GM12874 (cell line): Measurements from ENCODE around the gene KRTCAP2.

Experiments
- TF ChIP-seq, protein P1 (sequence below): IDR thresholded peaks from 2 replicates; pipeline ENCODE4 v1.5.1; 2011; ENCODE audit warnings: low read depth, mild to moderate bottlenecking, control low read depth, low read length, moderate library complexity; ENCODE audit not compliant: insufficient read depth

The KRTCAP2 gene

DNA sequence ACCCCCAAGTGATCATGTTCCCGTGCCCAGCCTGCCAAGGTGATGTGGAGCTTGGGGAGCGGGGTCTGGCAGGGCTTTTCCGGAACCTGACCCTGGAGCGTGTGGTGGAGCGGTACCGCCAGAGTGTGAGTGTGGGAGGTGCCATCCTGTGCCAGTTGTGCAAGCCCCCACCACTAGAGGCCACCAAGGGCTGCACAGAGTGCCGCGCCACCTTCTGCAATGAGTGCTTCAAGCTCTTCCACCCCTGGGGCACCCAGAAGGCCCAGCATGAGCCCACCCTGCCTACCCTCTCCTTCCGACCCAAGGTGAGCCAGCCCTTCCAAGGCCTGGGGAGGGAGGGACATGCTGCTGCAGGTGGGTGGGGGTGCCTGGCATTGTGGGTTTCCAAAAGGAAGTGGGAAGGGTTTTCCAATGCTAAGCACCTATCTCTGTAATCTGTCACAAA lies 2.8 kb upstream of the KRTCAP2 start:
- TF ChIP-seq, protein P1, sequence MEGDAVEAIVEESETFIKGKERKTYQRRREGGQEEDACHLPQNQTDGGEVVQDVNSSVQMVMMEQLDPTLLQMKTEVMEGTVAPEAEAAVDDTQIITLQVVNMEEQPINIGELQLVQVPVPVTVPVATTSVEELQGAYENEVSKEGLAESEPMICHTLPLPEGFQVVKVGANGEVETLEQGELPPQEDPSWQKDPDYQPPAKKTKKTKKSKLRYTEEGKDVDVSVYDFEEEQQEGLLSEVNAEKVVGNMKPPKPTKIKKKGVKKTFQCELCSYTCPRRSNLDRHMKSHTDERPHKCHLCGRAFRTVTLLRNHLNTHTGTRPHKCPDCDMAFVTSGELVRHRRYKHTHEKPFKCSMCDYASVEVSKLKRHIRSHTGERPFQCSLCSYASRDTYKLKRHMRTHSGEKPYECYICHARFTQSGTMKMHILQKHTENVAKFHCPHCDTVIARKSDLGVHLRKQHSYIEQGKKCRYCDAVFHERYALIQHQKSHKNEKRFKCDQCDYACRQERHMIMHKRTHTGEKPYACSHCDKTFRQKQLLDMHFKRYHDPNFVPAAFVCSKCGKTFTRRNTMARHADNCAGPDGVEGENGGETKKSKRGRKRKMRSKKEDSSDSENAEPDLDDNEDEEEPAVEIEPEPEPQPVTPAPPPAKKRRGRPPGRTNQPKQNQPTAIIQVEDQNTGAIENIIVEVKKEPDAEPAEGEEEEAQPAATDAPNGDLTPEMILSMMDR: peak; percentile 37

- TF ChIP-seq, protein P1: no peak
Observed at GRCh38 chr1:155175281-155175926, 2.3 kb upstream of the KRTCAP2 start.

DNA sequence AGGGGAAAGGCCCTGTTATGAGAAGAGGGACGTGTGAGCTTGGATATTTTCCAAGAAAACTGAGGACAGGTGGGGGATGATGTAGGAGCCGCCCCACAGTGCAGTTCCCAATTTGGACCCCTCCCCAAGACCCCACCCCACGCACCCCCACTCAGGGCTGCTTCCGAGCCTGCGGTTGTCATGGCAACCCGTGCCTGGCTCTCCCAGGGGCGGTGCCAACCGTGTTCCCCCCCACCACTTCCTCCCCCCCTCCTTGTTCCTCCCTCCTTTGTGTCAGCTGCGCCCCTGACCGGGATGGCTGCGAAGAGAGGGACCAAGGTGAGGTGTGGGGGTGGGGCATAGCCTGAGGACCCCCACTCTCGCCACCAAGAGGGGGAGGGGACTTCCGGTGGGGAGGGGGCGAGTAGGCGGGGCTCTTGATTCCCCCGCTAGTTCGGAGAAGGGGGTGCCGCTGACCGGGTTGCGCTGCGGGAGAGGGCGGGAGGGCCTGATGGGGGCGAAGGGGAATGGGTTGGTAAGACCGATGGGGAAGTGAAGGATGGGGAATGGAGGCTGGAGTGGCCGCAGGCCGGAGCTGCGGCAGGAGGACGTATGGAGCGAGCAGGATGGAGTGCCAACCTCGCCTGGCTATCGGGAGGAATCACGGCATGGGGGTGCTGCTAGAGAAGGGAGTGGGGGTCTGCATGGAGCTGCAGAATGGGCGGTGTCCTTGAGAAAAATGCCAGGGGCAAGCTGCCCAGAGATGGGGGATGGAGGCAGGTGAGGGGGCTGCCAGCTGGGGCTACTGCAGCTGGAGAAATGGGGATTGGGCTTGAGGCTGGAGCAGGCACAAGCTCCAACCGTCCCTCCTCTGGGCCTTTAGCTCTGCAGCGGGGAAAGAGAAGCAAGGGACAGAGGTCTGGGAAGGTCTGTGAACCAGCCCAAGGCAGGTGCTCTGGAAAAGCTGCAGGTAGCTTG lies 1.5 kb upstream of the KRTCAP2 start:
- TF ChIP-seq, protein P1: no peak

DNA sequence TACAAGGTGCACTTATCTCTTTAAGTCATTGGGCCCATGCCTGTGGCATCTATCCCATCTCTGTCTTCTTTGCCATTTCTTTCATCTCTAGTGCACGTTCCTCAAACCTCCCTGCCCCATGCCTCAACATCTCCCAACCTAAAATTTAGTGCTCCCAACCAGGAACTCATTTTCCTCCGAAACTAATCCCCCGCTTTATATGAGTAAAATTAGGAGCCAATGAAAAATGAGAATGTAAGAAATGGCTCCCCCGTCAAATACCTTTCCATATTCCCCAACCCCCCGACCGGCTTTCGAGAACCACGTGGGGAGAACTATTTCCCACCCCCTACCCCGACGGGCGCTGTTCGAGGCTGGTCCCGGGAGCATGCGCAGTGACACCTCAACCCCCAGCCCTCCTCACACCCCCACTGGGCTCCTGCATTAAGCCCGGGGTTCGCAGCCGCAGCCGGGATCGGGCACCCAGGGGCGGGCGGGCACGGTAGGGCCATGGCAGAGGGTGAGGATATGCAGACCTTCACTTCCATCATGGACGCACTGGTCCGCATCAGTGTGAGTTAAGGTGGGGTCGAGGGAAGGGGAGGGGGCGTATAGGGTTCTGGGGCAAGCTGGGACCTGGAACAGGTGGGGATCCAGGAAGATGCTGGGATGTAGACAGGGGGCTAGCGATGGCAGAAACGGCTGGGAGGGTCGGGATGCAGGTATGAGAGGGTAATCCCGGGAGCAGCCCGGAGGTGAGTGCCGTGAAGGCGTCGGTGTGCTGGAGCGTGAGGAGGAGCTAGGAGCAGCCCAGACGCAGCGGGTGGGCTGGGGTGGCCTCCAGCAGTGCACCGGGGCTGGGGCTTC lies 597 bp upstream of the KRTCAP2 start, which contains the start of gene TRIM46:
Gene TRIM46, plus strand, starts transcription at position 372 of the 846 bp plus-strand sequence. Its CDS starts 118 bp downstream, at position 490.
- TF ChIP-seq, protein P1: no peak

GRCh38 chr1:155171836-155172731 lies 1.0 kb downstream of the KRTCAP2 start:
- TF ChIP-seq, protein P1: no peak

DNA sequence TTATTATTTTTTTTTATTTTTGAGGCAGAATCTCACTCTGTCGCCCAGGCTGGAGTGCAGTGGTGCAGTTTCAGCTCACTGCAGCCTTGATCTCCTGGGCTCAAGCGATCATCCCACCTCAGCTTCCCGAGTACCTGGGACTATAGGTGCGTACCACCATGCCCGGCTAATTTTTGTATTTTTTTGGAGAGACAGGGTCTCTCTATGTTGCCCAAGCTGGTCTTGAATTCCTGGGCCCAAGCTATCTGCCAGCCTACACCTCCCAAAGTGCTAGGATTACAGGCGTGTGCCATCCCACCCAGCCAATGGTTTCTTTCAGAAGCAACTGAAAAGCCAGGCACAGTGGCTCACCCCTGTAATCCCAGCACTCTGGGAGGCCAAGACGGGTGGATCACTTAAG lies 2.3 kb downstream of the KRTCAP2 start:
- TF ChIP-seq, protein P1: no peak
